Activated CD8-positive, alpha-beta T cell treated with anti-CD3 and anti-CD28 coated beads, Interleukin-2, amount 10 ng/mL, durations not matched to agents 7 days and 5 days (primary cell): ENCODE measurements around the gene MR1. TPM values are rescaled to one million over a fixed set of nuclear protein-coding genes. Genes with fewer than 3 reads are reported as not detected.

ENCODE experiments used
- ATAC-seq: fragments of 150-1000 bp; cut with Tn5 transposase; one replicate; pipeline ENCODE4 v1.10.0; 2021; ENCODE audit warnings: moderate library complexity
- CTCF ChIA-PET: fragments of 350-600 bp; sonication (Branson Sonifier 250); formaldehyde crosslinking; loops from one replicate; lab custom pipeline; 2021; ENCODE audit warnings: antibody characterized with exemption; lab: Charles Lee
- POLR2A ChIA-PET: fragments of 350-600 bp; sonication (Branson Sonifier 250); formaldehyde crosslinking; loops from one replicate; lab custom pipeline; 2021; ENCODE audit warnings: antibody characterized with exemption; lab: Charles Lee
- DNase-seq: peaks from one replicate; pipeline ENCODE4 v3.0.0-alpha.2; 2020
- H3K27ac Mint-ChIP-seq: one replicate; pipeline ENCODE4 v1.8.0; 2021; ENCODE audit warnings: mild to moderate bottlenecking, mixed read lengths
- H3K27me3 Mint-ChIP-seq: one replicate; pipeline ENCODE4 v1.8.0; 2021; ENCODE audit warnings: low read depth, mixed read lengths
- H3K36me3 Mint-ChIP-seq: one replicate; pipeline ENCODE4 v1.8.0; 2021; ENCODE audit warnings: low read depth, mixed read lengths
- H3K4me1 Mint-ChIP-seq: one replicate; pipeline ENCODE4 v1.8.0; 2021; ENCODE audit warnings: low read depth, mixed read lengths
- H3K4me3 Mint-ChIP-seq: one replicate; pipeline ENCODE4 v1.8.0; 2021; ENCODE audit warnings: mild to moderate bottlenecking, mixed read lengths
- H3K9me3 Mint-ChIP-seq: one replicate; pipeline ENCODE4 v1.8.0; 2022; ENCODE audit warnings: mixed read lengths; ENCODE audit not compliant: insufficient read depth
- total RNA-seq, 2 experiments: library from RNA; stranded (reverse); gene quantifications; one replicate each; pipeline ENCODE4 v1.2.3, GENCODE V29; 2021

The MR1 gene
- total RNA-seq, 2 experiments from 2014 or later = 27.9 to 29.3 TPM

- no peaks in the 10 kb centered on the region for H3K36me3 Mint-ChIP-seq
- ATAC-seq (no peak), DNase-seq (no peak)
- CTCF ChIA-PET = interaction anchor here (1.0 kb wide), 1 partner anchor 7 kb away, joined by 3 read pairs; no protein-coding TSS in a partner anchor
- H3K4me3 Mint-ChIP-seq = no peak overlapping the region
- H3K4me1 Mint-ChIP-seq = no peaks in the 10 kb centered on the region
- no peaks in the 10 kb centered on the region for H3K9me3 Mint-ChIP-seq
- POLR2A ChIA-PET = no interaction called here
- no peak overlapping the region for H3K27ac Mint-ChIP-seq
- H3K27me3 Mint-ChIP-seq = peaks cover 25% of the 10 kb centered on the region
Observed at GRCh38 chr1:181073638-181074037, 39.9 kb downstream of the MR1 start.

- POLR2A ChIA-PET = no interaction called here
- no peak for DNase-seq
- no peaks in the 10 kb centered on the region for H3K36me3 Mint-ChIP-seq
- H3K4me1 Mint-ChIP-seq = peaks cover 3% of the 10 kb centered on the region
- ATAC-seq = no peak
- no peak overlapping the region for H3K27ac Mint-ChIP-seq
- H3K27me3 Mint-ChIP-seq = peaks cover 21% of the 10 kb centered on the region
- CTCF ChIA-PET = interaction anchor here (1.5 to 3.2 kb wide), 3 partner anchors 8 to 155 kb away, joined by 3 to 18 read pairs (median 9); no protein-coding TSS in a partner anchor
- H3K4me3 Mint-ChIP-seq = no peak overlapping the region
- H3K9me3 Mint-ChIP-seq = no peaks in the 10 kb centered on the region
Observed at GRCh38 chr1:181075766-181076350, 42.1 kb downstream of the MR1 start.

GRCh38 chr1:181076852-181077251 is 43.1 kb downstream of the MR1 start:
- Mint-ChIP-seq H3K4me3 (no peak overlapping the region), H3K9me3 (no peaks in the 10 kb centered on the region), H3K27me3 (peaks cover 21% of the 10 kb centered on the region), H3K27ac (no peak overlapping the region), H3K4me1 (peaks cover 5% of the 10 kb centered on the region), H3K36me3 (no peaks in the 10 kb centered on the region)
- ChIA-PET POLR2A (no interaction called here), CTCF (interaction anchor here (0.6 to 3.2 kb wide), 4 partner anchors 7 to 65 kb away, joined by 3 to 18 read pairs (median 6); no protein-coding TSS in a partner anchor)
- ATAC-seq = no peak
- DNase-seq = no peak

GRCh38 chr1:181077576-181078242 is 43.9 kb downstream of the MR1 start:
- ChIA-PET CTCF (interaction anchor here (0.7 to 2.3 kb wide), 3 partner anchors 39 to 64 kb away, joined by 3 to 12 read pairs (median 3); no protein-coding TSS in a partner anchor), POLR2A (no interaction called here)
- no peaks in the 10 kb centered on the region for H3K9me3 Mint-ChIP-seq
- H3K27ac Mint-ChIP-seq = no peak overlapping the region
- no peaks in the 10 kb centered on the region for H3K36me3 Mint-ChIP-seq
- peaks cover 21% of the 10 kb centered on the region for H3K27me3 Mint-ChIP-seq
- H3K4me3 Mint-ChIP-seq = no peak overlapping the region
- DNase-seq (no peak), ATAC-seq (no peak)
- peaks cover 5% of the 10 kb centered on the region for H3K4me1 Mint-ChIP-seq

- Mint-ChIP-seq H3K9me3 (no peaks in the 10 kb centered on the region), H3K27me3 (peaks cover 21% of the 10 kb centered on the region), H3K27ac (no peak overlapping the region), H3K4me1 (peaks cover 11% of the 10 kb centered on the region), H3K4me3 (no peak overlapping the region), H3K36me3 (no peaks in the 10 kb centered on the region)
- ChIA-PET POLR2A (interaction anchor here (0.6 to 0.9 kb wide), 3 partner anchors 10 to 46 kb away, joined by 3 to 6 read pairs (median 4); partner anchors contain the start of genes IER5 and MR1), CTCF (interaction anchor here (0.6 to 3.5 kb wide), 14 partner anchors 11 to 319 kb away, joined by 3 to 43 read pairs (median 4); no protein-coding TSS in a partner anchor)
- ATAC-seq = no peak
- no peak for DNase-seq
Observed at GRCh38 chr1:181079382-181079781, 45.6 kb downstream of the MR1 start.

GRCh38 chr1:181079920-181080319 is 46.1 kb downstream of the MR1 start:
- no peaks in the 10 kb centered on the region for H3K36me3 Mint-ChIP-seq
- H3K27me3 Mint-ChIP-seq = peaks cover 21% of the 10 kb centered on the region
- CTCF ChIA-PET = interaction anchor here (0.6 to 3.5 kb wide), 13 partner anchors 10 to 318 kb away, joined by 3 to 43 read pairs (median 4); no protein-coding TSS in a partner anchor
- POLR2A ChIA-PET = interaction anchor here (0.7 to 1.4 kb wide), 2 partner anchors 10 to 11 kb away, joined by 5 to 7 read pairs; no protein-coding TSS in a partner anchor
- ATAC-seq (no peak), DNase-seq (no peak)
- no peak overlapping the region for H3K4me3 Mint-ChIP-seq
- H3K9me3 Mint-ChIP-seq = no peaks in the 10 kb centered on the region
- no peak overlapping the region for H3K27ac Mint-ChIP-seq
- H3K4me1 Mint-ChIP-seq = peaks cover 16% of the 10 kb centered on the region

- ATAC-seq = no peak
- POLR2A ChIA-PET = interaction anchor here (0.9 to 1.4 kb wide), 2 partner anchors 9 to 10 kb away, joined by 3 to 7 read pairs; no protein-coding TSS in a partner anchor
- H3K36me3 Mint-ChIP-seq = no peaks in the 10 kb centered on the region
Observed at GRCh38 chr1:181080556-181080955, 46.8 kb downstream of the MR1 start.

GRCh38 chr1:181081395-181081794 is 47.6 kb downstream of the MR1 start:
- Mint-ChIP-seq H3K27ac (no peak overlapping the region), H3K36me3 (no peaks in the 10 kb centered on the region), H3K4me3 (no peak overlapping the region), H3K9me3 (no peaks in the 10 kb centered on the region), H3K27me3 (peaks cover 17% of the 10 kb centered on the region), H3K4me1 (peaks cover 17% of the 10 kb centered on the region)
- ChIA-PET CTCF (interaction anchor here (0.8 to 3.5 kb wide), 6 partner anchors 8 to 84 kb away, joined by 3 to 43 read pairs (median 3); no protein-coding TSS in a partner anchor), POLR2A (interaction anchor here (0.9 to 1.4 kb wide), 2 partner anchors 8 to 9 kb away, joined by 3 to 7 read pairs; no protein-coding TSS in a partner anchor)
- DNase-seq (no peak), ATAC-seq (no peak)

More at GRCh38 chr1:181080556-181080955, 46.8 kb downstream of the MR1 start:
- peaks cover 17% of the 10 kb centered on the region for H3K4me1 Mint-ChIP-seq
- H3K27ac Mint-ChIP-seq = no peak overlapping the region
- H3K27me3 Mint-ChIP-seq = peaks cover 24% of the 10 kb centered on the region
- H3K9me3 Mint-ChIP-seq = no peaks in the 10 kb centered on the region
- H3K4me3 Mint-ChIP-seq = no peak overlapping the region
- CTCF ChIA-PET = interaction anchor here (0.8 to 3.5 kb wide), 5 partner anchors 8 to 85 kb away, joined by 3 to 43 read pairs (median 3); no protein-coding TSS in a partner anchor
- no peak for DNase-seq

- Mint-ChIP-seq H3K4me3 (no peak overlapping the region), H3K27ac (no peak overlapping the region)
Observed at GRCh38 chr1:181083842-181084605, 50.2 kb downstream of the MR1 start.

GRCh38 chr1:181084606-181084969 is 50.8 kb downstream of the MR1 start:
- H3K27ac Mint-ChIP-seq = no peak overlapping the region
- no peak overlapping the region for H3K4me3 Mint-ChIP-seq
- H3K36me3 Mint-ChIP-seq = peaks cover 5% of the 10 kb centered on the region
- ChIA-PET POLR2A (interaction anchor here (0.8 to 1.8 kb wide), 2 partner anchors 21 to 57 kb away, joined by 4 to 6 read pairs; no protein-coding TSS in a partner anchor), CTCF (interaction anchor here (0.8 to 19.0 kb wide), 19 partner anchors 9 to 568 kb away, joined by 3 to 395 read pairs (median 4); partner anchors contain the start of gene MR1)
- no peaks in the 10 kb centered on the region for H3K9me3 Mint-ChIP-seq
- H3K27me3 Mint-ChIP-seq = peaks cover 3% of the 10 kb centered on the region
- H3K4me1 Mint-ChIP-seq = peaks cover 31% of the 10 kb centered on the region
- DNase-seq (no peak), ATAC-seq (no peak)

More at GRCh38 chr1:181083842-181084605, 50.2 kb downstream of the MR1 start:
- Mint-ChIP-seq H3K4me1 (peaks cover 31% of the 10 kb centered on the region), H3K27me3 (peaks cover 3% of the 10 kb centered on the region), H3K9me3 (no peaks in the 10 kb centered on the region), H3K36me3 (peaks cover 3% of the 10 kb centered on the region)
- CTCF ChIA-PET = interaction anchor here (0.5 to 19.0 kb wide), 28 partner anchors 8 to 568 kb away, joined by 3 to 395 read pairs (median 4); partner anchors contain the start of gene MR1
- ATAC-seq = peak; percentile 34
- peak; percentile 78 for DNase-seq
- POLR2A ChIA-PET = interaction anchor here (0.8 to 1.8 kb wide), 2 partner anchors 22 to 57 kb away, joined by 4 to 6 read pairs; no protein-coding TSS in a partner anchor
